ENCODE results near the gene RPS19.
"Not testable (repeated sequence)": the region's sequence is repeated elsewhere in the genome, so short reads cannot be mapped to it uniquely, and the experiment has no call there.

Gene RPS19

GRCh38 chr19:41901707-41902360 is 41.8 kb downstream of the RPS19 start:
- no peak for DNase-seq (ENCODE audit: low read depth in 2 of 2)

GRCh38 chr19:41902594-41902993 is 42.5 kb downstream of the RPS19 start:
- no peak for DNase-seq (ENCODE audit: low read depth in 2 of 2)

DNA sequence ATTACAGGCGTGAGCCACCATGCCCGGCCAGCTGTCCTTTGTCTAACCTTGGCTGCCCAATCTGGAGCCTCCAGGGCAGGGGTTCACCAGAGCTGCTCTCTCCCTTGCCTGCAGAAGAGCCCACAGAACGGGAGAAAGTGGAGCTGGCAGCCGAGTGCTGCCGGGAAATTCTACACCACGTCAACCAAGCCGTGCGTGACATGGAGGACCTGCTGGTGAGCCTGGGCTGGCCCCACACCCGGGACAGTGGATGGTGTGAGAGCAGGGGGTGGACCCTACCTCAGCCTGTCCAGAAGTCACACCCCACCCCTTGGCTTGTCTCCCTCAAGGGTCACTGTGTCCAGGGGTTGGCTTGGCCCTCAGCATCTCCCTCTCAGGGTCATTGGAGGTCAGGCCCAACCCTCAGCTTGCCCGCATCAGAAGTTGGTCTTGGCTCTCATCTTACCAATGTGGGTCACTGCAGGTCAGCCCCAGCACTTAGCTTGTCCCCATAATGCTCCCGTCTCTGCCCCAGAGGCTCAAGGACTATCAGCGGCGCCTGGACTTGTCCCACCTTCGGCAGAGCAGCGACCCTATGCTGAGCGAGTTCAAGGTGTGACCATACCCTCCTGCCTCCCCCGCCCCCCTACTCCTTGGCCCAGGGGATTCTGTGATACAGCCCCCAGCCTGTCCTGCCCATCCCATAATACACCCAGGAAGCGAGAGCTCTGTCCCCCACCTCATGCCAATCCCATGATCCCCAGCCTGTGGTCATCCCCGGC is 43.3 kb downstream of the RPS19 start:
- DNase-seq (ENCODE audit: low read depth in 2 of 2) = no peak

DNA sequence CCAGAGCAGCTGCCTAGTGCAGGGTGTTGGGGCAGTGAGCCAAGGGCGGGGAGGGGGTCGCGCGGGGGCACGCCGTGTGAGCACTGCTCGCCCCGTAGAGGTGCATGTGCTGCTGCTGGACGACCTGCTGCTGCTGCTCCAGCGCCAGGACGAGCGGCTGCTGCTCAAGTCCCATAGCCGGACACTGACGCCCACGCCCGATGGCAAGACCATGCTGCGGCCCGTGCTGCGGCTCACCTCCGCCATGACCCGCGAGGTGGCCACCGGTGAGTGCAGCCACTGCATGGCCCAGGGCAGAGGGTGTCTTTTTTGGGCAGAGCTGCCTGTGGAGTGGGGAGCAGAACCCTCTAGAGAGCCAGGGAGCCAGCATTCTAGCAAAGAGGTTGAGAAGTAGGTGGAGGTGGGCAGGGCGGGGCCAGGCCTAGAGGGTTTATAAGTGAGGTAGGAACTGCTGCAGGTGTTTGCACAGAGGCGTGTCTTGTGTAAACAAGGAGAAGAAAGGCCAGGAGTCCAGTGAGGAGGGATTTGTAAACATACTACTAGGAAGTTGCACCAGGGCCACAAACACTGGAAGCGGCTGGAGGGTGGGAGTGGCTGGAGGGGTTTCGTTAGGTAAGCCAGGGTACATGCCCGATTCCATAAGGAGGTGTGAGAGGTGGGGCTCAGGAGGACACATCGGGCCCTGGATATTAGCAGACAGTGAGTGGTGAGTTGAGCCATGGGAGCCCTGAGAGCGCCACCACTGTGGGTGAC is 44.2 kb downstream of the RPS19 start:
- DNase-seq (ENCODE audit: low read depth in 2 of 2) = no peak

DNA sequence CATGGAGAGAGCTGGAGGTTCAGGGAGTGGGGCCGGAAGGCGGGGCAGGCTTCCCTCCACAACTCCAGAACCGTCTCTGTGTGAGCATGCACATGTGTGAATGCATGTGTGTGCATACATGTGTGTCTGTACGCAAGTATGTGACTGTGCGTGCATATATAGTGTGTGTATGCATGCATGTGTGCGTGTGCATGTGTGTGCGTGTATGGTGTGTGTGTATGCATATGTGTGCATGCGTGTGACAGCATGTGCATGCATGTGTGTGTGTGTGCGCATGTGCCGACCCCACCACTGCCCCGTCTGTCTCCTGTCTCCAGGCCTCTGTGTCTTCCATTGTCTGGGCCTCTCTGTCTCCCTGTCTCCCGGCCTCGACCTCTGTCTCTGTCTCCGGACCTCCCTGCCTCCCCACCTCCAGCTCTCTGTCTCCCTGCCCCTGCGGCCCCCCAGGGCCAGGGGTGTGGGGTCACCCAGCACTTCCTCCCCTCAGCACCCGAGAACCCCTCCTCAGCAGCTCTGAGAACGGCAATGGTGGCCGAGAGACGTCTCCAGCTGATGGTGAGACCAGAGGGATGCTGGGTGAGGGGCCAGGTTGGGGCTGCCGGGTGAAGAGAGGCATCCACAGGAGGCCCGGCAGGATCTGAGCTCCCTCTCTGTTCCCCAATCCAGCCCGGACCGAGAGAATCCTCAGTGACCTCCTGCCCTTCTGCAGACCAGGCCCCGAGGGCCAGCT is 45.4 kb downstream of the RPS19 start:
- no peak for DNase-seq (ENCODE audit: low read depth in 2 of 2)

DNA sequence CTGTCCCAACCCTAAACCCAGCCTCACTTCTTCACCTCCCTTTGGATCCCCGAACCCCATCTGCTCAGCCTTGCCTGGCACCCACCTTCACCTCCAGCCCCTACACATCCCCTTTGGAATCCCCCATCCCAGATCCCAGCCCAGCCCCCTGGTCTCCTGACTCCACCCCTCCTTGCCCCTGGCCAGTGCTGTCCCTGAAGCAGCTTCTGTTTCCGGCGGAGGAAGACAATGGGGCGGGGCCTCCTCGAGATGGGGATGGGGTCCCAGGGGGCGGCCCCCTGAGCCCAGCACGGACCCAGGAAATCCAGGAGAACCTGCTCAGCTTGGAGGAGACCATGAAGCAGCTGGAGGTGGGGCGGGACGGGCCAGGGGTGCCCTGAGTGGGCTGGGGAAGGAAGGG is 46.2 kb downstream of the RPS19 start:
- no peak for DNase-seq (ENCODE audit: low read depth in 2 of 2)

DNA sequence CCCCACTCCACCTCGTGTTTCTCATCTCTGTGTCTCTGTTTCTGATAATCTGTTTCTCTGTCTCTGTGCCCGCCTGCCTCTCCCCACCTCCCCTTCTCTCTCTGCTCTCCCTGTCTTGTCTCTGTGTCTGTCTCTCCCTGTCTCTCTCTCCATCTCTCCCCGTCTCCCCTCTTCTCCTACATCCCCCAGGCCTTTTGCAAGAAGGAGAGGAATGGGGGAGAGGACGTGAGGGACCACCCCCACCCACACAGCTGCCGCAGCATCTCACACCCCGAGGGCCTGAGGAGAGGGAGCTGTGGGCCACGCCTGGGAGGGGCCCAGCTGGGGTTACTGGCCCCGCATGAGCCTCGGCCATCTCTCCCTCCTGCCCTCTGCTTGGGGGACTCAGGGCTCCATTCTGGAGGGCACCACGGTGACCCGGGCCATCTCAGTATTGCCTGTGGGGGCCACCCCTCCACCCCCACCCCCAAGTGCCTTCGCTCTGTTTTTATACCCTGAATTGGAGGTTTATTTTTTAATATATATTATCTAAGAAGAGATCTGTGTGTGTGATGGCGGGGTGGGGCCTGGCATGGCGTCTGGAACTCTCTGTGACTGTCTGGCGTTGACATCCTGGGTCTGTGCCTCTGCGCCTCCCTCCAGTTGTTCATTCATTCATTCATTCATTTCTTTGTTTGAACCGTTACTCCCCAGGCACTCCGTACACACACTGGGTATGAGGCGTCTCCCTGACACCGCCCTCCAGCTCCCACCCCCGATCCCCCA is 47.0 kb downstream of the RPS19 start:
- no peak for DNase-seq (ENCODE audit: low read depth in 2 of 2)

GRCh38 chr19:41907994-41908615 is 48.0 kb downstream of the RPS19 start:
- no peak for DNase-seq (ENCODE audit: low read depth in 2 of 2)

GRCh38 chr19:41908724-41909464 is 48.8 kb downstream of the RPS19 start:
- DNase-seq (ENCODE audit: low read depth in 2 of 2) = no peak

GRCh38 chr19:41909706-41910105 is 49.7 kb downstream of the RPS19 start:
- DNase-seq (ENCODE audit: low read depth in 2 of 2) = no peak

DNA sequence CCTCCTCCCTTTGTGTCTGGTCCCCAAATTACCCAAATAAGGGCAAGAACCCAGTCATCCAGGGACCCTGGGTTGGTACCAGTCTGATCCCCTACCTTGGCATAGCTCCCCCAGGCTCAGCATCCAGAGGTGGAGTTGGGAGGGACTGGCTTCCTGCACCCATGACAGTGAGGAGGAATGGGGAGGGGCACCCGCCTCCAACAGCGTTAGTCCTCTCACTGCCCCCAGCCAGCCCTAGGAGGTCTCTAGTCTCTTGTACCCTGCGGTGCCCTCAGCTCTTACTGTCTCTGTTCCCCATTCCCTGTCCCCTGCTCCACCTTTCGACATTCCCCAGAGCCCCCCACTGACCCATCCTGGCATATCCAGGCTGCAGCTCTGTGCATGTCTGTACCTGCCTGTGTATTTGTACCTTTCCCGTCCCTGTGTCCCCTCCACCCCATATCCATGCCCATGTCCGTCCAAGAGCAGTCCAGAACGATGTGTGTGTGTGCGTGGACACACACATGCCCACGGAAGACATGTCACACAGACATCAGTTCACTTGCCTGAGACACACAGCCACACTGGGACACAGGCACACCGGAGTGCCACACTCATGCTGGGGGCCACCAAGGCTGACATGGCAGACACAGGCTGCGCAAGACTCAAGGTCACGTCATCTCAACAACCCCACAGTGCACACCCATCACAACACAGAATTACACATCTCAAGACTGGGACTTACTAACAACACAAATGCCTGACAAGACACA is 50.4 kb downstream of the RPS19 start:
- no peak for DNase-seq (ENCODE audit: low read depth in 2 of 2)

GRCh38 chr19:41910992-41911888 is 51.2 kb downstream of the RPS19 start:
- DNase-seq (ENCODE audit: low read depth in 2 of 2) = no peak

- DNase-seq (ENCODE audit: low read depth in 2 of 2) = no peak
Observed at GRCh38 chr19:41911889-41912731, 52.1 kb downstream of the RPS19 start.

DNA sequence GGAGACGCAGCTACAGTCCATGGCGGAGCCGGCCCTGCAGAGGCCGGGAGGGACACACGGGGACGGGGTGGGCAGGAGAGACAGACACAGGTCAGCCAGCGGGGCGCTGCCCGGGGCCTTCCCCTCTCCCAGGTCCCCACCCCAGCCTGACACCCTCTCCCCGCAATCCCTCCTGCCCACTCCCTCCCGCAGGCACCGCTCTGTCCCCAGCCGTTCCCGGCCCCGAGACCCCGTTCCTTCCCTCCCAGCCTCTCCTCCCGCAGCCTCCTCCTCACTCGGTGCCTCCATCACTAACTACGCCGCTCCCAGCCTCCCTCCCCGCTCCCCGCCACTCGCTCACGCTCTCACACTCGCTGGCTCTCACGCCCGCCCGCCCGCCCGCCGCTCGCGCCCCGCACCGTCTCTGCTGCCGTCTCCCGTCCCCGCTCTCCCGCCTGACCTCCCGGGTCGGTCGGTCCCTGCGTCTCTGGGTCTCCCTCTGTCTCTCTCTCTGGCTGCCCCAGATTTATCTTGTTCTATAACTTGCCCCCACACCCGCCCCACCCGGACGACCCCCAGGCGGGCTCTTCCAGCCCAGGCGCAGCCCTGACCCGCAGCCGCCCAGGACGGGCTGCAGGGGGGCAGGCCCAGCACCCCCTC is 53.0 kb downstream of the RPS19 start:
- DNase-seq (ENCODE audit: low read depth in 2 of 2) = no peak

DNA sequence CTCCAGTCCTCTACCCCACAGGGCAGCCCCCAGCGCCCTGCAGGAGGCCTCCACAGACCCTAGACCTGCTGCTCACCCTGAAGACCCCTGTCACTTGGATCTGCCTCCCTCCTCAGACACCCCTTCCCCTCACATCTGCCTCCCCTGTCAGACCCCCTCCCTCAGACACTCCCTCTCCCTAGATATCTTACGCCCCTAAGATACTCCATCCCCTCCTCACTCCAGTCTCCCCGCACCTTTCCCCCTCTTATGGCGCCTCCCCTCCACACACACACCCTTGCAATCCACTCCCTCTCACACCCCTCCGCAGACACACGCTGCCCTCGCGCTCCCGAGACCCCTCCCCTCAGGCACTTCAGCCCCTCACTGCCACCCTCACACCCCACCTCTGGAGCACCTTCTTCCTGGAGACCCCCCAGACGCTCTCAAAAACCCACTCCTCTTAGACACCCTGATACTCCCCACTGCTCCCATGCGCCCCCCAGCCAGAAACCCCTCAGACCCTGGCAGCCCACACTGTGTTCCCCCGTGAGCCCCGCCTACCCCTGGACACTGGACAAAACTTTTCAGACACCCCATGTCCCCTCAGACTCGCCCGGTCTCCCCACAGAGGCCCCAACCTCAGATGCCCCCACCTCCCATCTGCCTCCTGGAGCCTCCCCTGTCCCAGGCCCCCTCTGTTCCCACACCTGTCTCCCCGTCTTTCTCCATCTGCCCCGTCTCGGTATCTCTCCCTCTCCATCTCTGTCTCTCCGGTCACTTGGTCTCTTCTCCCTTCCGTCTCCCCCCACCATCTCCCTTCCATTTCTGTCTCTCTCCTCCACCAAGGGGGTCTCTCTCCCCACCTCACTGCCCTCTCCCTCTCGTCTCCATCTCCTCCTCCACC is 53.7 kb downstream of the RPS19 start:
- no peak for DNase-seq (ENCODE audit: low read depth in 2 of 2)

DNA sequence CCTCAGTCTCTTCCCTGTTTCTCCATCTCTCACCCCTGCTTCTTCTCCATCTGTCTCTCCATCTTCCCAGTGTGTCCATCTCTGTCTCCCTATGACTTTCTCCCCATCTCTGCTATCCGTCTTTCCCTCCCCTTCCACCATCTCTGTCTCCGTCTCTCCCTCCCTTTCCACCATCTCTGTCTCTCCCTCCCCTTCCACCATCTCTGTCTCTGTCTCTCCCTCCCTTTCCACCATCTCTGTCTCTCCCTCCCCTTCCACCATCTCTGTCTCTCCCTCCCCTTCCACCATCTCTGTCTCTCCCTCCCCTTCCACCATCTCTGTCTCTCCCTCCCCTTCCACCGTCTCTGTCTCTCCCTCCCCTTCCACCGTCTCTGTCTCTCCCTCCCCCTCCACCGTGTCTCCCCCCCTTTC is 54.4 kb downstream of the RPS19 start:
- DNase-seq (ENCODE audit: low read depth in 2 of 2) = not testable (repeated sequence)
